ENCODE results near the gene MSH4.
"Not testable (repeated sequence)": the region's sequence is repeated elsewhere in the genome, so short reads cannot be mapped to it uniquely, and the experiment has no call there.

Gene MSH4

GRCh38 chr1:75797273-75797588 lies 549 bp downstream of the MSH4 start:
- no peak for DNase-seq (ENCODE audit: low spot score)

- no peak for DNase-seq (ENCODE audit: low spot score)
Measured at GRCh38 chr1:75797606-75798216, 1.0 kb downstream of the MSH4 start.

- not testable (repeated sequence) for DNase-seq (ENCODE audit: low spot score)
Measured at GRCh38 chr1:75801480-75801879, 4.8 kb downstream of the MSH4 start.

GRCh38 chr1:75808921-75809320 lies 12.2 kb downstream of the MSH4 start:
- DNase-seq (ENCODE audit: low spot score), result no peak

- DNase-seq (ENCODE audit: low spot score), result not testable (repeated sequence)
Measured at GRCh38 chr1:75810113-75810512, 13.4 kb downstream of the MSH4 start.

GRCh38 chr1:75811211-75811981 lies 14.7 kb downstream of the MSH4 start:
- no peak for DNase-seq (ENCODE audit: low spot score)

GRCh38 chr1:75812065-75812464 lies 15.4 kb downstream of the MSH4 start:
- DNase-seq (ENCODE audit: low spot score), result no peak

GRCh38 chr1:75823596-75823995 lies 26.9 kb downstream of the MSH4 start:
- DNase-seq (ENCODE audit: low spot score), result not testable (repeated sequence)

- DNase-seq (ENCODE audit: low spot score), result no peak
Measured at GRCh38 chr1:75836528-75837100, 39.9 kb downstream of the MSH4 start.

GRCh38 chr1:75838079-75838478 lies 41.4 kb downstream of the MSH4 start:
- DNase-seq (ENCODE audit: low spot score), result no peak

GRCh38 chr1:75841421-75841820 lies 44.7 kb downstream of the MSH4 start:
- DNase-seq (ENCODE audit: low spot score), result no peak

GRCh38 chr1:75845576-75845975 lies 48.9 kb downstream of the MSH4 start:
- no peak for DNase-seq (ENCODE audit: low spot score)

- DNase-seq (ENCODE audit: low spot score), result no peak
Measured at GRCh38 chr1:75855010-75855409, 58.3 kb downstream of the MSH4 start.

- DNase-seq (ENCODE audit: low spot score), result no peak
Measured at GRCh38 chr1:75855734-75856133, 59.1 kb downstream of the MSH4 start.

- no peak for DNase-seq (ENCODE audit: low spot score)
Measured at GRCh38 chr1:75861831-75862230, 65.1 kb downstream of the MSH4 start.

GRCh38 chr1:75870951-75871350 lies 74.3 kb downstream of the MSH4 start:
- DNase-seq (ENCODE audit: low spot score), result no peak

GRCh38 chr1:75879985-75880384 lies 83.3 kb downstream of the MSH4 start:
- no peak for DNase-seq (ENCODE audit: low spot score)

GRCh38 chr1:75884437-75884836 lies 87.8 kb downstream of the MSH4 start:
- no peak for DNase-seq (ENCODE audit: low spot score)

GRCh38 chr1:75901371-75901770 lies 104.7 kb downstream of the MSH4 start:
- DNase-seq (ENCODE audit: low spot score), result no peak

- no peak for DNase-seq (ENCODE audit: low spot score)
Measured at GRCh38 chr1:75908717-75909152, 112.1 kb downstream of the MSH4 start.

- no peak for DNase-seq (ENCODE audit: low spot score)
Measured at GRCh38 chr1:75916834-75917233, 120.2 kb downstream of the MSH4 start.

GRCh38 chr1:75922698-75923097 lies 126.0 kb downstream of the MSH4 start:
- no peak for DNase-seq (ENCODE audit: low spot score)

GRCh38 chr1:75932304-75932703 lies 135.6 kb downstream of the MSH4 start, which contains the start of gene ASB17:
Gene ASB17, minus strand, starts transcription at chr1:75932404. Its CDS starts 113 bp downstream, at chr1:75932291.
- DNase-seq (ENCODE audit: low spot score), result no peak
